Upper lobe of right lung (tissue), 1 donor: ENCODE results near the gene LETM1. TPM values are rescaled to one million over a fixed set of nuclear protein-coding genes. Genes with fewer than 3 reads are reported as not detected.
A peak's percentile ranks its signal among the peaks of the same experiment; 100 is the strongest.

Experiments used
- ATAC-seq: fragments of 200-7000 bp; cut with Tn5 transposase; one replicate; pipeline ENCODE4 v1.9.1; 2020; ENCODE audit warnings: mild to moderate bottlenecking, moderate library complexity
- DNase-seq: peaks from one replicate; pipeline ENCODE4 v3.0.0-alpha.2; 2020
- H3K27ac ChIP-seq: fragments of 200-600 bp; one replicate; pipeline ENCODE4 v1.8.0; 2022
- H3K27me3 ChIP-seq: fragments of 200-600 bp; one replicate; pipeline ENCODE4 v1.8.0; 2022; ENCODE audit warnings: mild to moderate bottlenecking
- H3K36me3 ChIP-seq: fragments of 200-600 bp; one replicate; pipeline ENCODE4 v1.8.0; 2022
- H3K4me1 ChIP-seq: fragments of 200-600 bp; one replicate; pipeline ENCODE4 v1.8.0; 2022
- H3K4me3 ChIP-seq: fragments of 200-600 bp; one replicate; pipeline ENCODE4 v1.8.0; 2022; ENCODE audit warnings: mild to moderate bottlenecking
- H3K9me3 ChIP-seq: fragments of 200-600 bp; one replicate; pipeline ENCODE4 v1.8.0; 2022
- CTCF ChIP-seq: fragments of 200-600 bp; IDR thresholded peaks from one replicate; pipeline ENCODE4 v1.8.0; 2022; ENCODE audit warnings: antibody characterized with exemption
- intact Hi-C: fragments of 100-400 bp; cut with DNase I; formaldehyde crosslinking; loops from one replicate; pipeline ENCODE4 v1.11.0; 2022
- total RNA-seq: library from RNA; stranded (reverse); fragmentation: NEBNext Ultra II Directional; extraction: Animal tissue kit (Norgen Biotek cat#: 25700); gene quantifications from one replicate; pipeline ENCODE4 v1.2.1, GENCODE V29; 2021
- donor health status: DM: no; HTN: yes; CAD: no; lungs with severe emphysema.

LETM1 gene
- total RNA-seq, 1 donor from 2014 or later = 39.5 TPM

DNA sequence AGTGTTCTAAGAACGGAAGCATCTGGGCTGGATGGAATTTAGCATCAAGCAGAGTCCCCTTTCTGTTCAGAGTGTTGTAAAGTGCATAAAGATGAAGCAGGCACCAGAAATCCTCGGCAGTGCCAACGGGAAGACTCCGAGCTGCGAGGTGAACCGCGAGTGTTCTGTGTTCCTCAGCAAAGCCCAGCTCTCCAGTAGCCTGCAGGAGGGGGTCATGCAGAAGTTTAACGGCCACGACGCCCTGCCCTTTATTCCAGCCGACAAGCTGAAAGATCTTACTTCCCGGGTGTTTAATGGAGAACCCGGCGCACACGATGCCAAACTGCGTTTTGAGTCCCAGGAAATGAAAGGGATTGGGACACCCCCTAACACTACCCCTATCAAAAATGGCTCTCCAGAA lies 44.7 kb upstream of the LETM1 start:
- Histone ChIP-seq H3K4me3 (no peak overlapping the region), H3K4me1 (no peaks in the 10 kb centered on the region), H3K36me3 (peaks cover 16% of the 10 kb centered on the region), H3K27me3 (no peaks in the 10 kb centered on the region), H3K9me3 (no peaks in the 10 kb centered on the region), H3K27ac (peak overlapping the region; percentile 49)
- no peak for ATAC-seq
- TF ChIP-seq CTCF = no peak
- intact Hi-C loops = no loop called here
- peak; percentile 52 for DNase-seq

DNA sequence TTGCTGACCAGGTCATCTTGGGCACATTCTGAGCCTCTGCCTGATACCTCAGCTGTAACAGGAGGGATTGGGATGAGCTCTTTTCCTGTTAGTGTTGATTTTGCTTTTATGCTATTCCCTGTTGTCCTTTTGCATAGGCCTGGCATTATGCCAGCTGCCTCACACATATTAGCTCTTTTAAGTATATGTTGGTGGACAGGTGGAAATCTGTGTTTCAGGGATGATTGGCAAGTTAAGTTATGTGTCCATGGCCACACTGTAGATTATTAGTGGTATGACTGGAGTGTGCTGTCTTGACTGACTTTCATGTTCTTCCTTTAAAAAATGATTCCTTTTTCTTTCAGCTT lies 44.1 kb upstream of the LETM1 start:
- no peak overlapping the region for H3K4me3 ChIP-seq
- intact Hi-C loops = no loop called here

GRCh38 chr4:1899149-1900086 lies 43.5 kb upstream of the LETM1 start:
- Histone ChIP-seq H3K27ac (no peak overlapping the region), H3K9me3 (no peaks in the 10 kb centered on the region), H3K4me3 (no peak overlapping the region), H3K4me1 (no peaks in the 10 kb centered on the region), H3K27me3 (no peaks in the 10 kb centered on the region), H3K36me3 (peaks cover 11% of the 10 kb centered on the region)
- peak; percentile 80 for DNase-seq
- intact Hi-C loops = loop anchor here (10.0 kb wide), 1 partner anchor 155 kb away; no protein-coding TSS in a partner anchor
- peak; percentile 88 for TF ChIP-seq CTCF
- peak; percentile 92 for ATAC-seq

More for the DNA sequence above, 44.1 kb upstream of the LETM1 start:
- ATAC-seq (no peak), DNase-seq (peak; percentile 1)
- H3K27me3 ChIP-seq = no peaks in the 10 kb centered on the region
- H3K27ac ChIP-seq = no peak overlapping the region
- peaks cover 14% of the 10 kb centered on the region for H3K36me3 ChIP-seq
- H3K4me1 ChIP-seq = no peaks in the 10 kb centered on the region
- H3K9me3 ChIP-seq = no peaks in the 10 kb centered on the region
- no peak for TF ChIP-seq CTCF

DNA sequence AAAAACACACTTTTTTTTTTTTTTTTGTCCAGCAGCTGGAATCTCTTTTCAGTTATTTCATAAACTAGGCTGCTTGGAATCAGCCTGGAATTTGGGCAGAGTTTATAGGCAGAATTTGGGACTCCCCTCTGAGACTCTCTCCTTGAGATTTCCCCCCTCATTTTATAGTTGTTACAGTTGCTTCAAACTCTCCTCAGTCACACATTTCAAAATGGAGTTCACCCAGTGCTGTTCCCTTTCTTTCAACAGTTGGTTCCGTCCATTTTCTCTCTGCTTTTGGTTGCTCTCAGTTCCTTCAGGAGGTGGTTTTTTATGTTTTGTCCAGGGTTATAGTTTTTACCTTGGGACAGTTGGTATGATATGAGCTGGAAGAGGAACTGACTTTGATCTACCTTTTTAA lies 42.7 kb upstream of the LETM1 start:
- Histone ChIP-seq H3K4me1 (no peaks in the 10 kb centered on the region), H3K9me3 (no peaks in the 10 kb centered on the region), H3K4me3 (no peak overlapping the region), H3K27ac (no peak overlapping the region), H3K27me3 (no peaks in the 10 kb centered on the region), H3K36me3 (peaks cover 5% of the 10 kb centered on the region)
- no peak for TF ChIP-seq CTCF
- no peak for DNase-seq
- no peak for ATAC-seq
- intact Hi-C loops = loop anchor here (10.0 kb wide), 1 partner anchor 154 kb away; no protein-coding TSS in a partner anchor

DNA sequence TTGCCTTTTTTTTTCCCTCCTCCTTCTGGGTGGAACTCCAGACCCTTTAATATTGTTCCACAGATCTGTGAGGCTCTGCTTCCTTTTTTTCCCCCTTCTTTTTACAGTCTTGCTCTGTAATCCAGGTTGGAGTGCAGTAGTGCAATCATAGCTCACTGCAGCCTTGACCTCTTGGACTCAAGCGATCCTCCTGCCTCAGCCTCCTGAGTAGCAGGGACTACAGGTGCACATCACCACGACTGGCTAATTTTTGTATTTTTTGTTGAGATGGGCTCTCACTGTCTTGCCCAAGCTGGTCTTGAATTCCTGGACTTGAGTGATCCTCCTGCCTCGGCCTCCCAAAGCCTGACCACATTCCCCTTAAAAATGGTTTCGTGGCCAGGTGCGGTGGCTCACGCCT lies 42.1 kb upstream of the LETM1 start:
- DNase-seq = peak; percentile 3
- Histone ChIP-seq H3K9me3 (no peaks in the 10 kb centered on the region), H3K27ac (no peak overlapping the region), H3K4me1 (no peaks in the 10 kb centered on the region), H3K27me3 (no peaks in the 10 kb centered on the region), H3K36me3 (peaks cover 5% of the 10 kb centered on the region), H3K4me3 (no peak overlapping the region)
- intact Hi-C loops = loop anchor here (10.0 kb wide), 1 partner anchor 153 kb away; no protein-coding TSS in a partner anchor
- no peak for ATAC-seq
- TF ChIP-seq CTCF = no peak
